Right ventricle myocardium superior (tissue), 1 donor: ENCODE measurements around the gene TMEM145. TPM values are rescaled to one million over a fixed set of nuclear protein-coding genes. Genes with fewer than 3 reads are reported as not detected.
"Not testable (repeated sequence)": the region's sequence is repeated elsewhere in the genome, so short reads cannot be mapped to it uniquely, and the experiment has no call there.

Experiments used
- ATAC-seq: fragments of 200-7000 bp; cut with Tn5 transposase; one replicate; pipeline ENCODE4 v1.9.1; 2020; ENCODE audit warnings: mild to moderate bottlenecking; ENCODE audit not compliant: poor library complexity
- DNase-seq: peaks from one replicate; pipeline ENCODE4 v3.0.0-alpha.2; 2020
- intact Hi-C: fragments of 100-400 bp; cut with DNase I; formaldehyde crosslinking; loops from one replicate; pipeline ENCODE4 v1.11.2; 2022
- long read RNA-seq: library from polyadenylated mRNA; unstranded; transcript quantifications from one replicate; pipeline ENCODE4 v2.0.0, GENCODE V29; 2021
- total RNA-seq: library from RNA; stranded (reverse); fragmentation: NEBNext Ultra II Directional; extraction: Animal tissue kit (Norgen Biotek cat#: 25700); gene quantifications from one replicate; pipeline ENCODE4 v1.2.1, GENCODE V29; 2021
- donor health status: DM: no; HTN: yes; CAD: no; lungs with severe emphysema.

TMEM145 gene
- total RNA-seq: 0.11 TPM
- long read RNA-seq: 0 reads

- intact Hi-C loops: no loop called here
- DNase-seq: no peak
- peak; percentile 87 for ATAC-seq
Measured at GRCh38 chr19:42313096-42313839, at the start of gene TMEM145. Gene TMEM145 (plus strand): TSS chr19:42313309. CDS start chr19:42313377, 68 bp downstream.

DNA sequence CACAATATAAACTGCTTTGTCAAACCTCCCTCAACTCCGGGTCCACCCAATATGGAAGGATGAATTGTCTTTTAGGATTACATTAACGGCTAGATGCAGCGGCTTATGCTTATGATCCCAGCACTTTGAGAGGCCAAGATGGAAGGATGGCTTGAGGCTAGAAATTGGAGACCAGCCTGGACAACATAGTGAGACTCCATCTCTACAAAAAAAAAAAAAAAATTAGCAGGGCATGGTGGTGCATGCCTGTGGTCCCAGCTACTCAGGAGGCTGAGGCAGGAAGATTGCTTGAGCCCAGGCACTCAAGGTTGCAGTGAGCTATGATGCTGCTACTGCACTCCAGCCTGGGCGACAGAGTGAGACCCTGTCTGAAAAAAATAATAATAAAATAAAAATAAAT lies 47.0 kb upstream of the TMEM145 start:
- intact Hi-C loops, DNase-seq, ATAC-seq: not testable (repeated sequence)

GRCh38 chr19:42266928-42267603 lies 46.0 kb upstream of the TMEM145 start:
- ATAC-seq, intact Hi-C loops, DNase-seq: not testable (repeated sequence)

GRCh38 chr19:42267644-42268141 lies 45.4 kb upstream of the TMEM145 start:
- DNase-seq: no peak
- intact Hi-C loops: no loop called here
- no peak for ATAC-seq

GRCh38 chr19:42268142-42268703 lies 44.9 kb upstream of the TMEM145 start:
- intact Hi-C loops: no loop called here
- peak; percentile 99 for DNase-seq
- ATAC-seq: peak; percentile 90

DNA sequence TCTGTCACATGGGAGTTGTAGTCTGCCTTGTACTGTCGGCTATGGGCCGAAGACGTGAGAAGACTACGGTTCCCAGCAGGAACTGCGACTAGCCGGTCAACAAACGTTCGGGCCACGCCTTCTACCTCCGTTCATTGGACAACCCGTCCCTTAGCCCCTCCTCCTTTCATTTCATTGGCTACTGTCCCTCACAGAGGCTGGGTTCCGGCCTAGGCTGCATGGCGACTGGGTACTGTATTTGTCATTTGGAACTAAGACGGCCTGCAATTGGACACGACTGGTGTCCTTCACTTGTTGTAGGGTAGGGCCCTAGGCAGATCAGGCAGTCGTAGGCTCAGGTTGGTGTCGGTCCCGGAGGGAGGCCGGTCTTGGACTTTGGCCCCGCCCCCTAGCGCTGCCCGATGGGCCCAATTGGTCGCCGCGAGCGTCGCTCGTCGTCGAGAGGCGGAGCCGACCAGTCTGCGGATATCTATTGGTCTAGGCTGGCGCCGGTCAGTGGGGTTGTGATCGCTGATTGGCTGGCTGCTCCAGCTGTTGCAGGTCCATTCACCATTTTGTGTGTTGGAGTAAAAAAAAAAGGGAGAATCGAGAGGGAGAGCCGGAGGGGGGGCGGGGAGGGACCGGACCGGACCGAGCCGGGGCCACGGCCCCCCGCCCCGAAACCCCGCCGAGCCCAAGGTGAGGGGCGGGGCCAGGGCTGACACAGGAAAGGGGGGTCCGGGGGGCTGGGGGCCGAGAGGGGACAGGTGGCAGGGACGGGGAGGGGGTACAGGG lies 44.2 kb upstream of the TMEM145 start, which contains the start of gene CIC:
TSS of gene CIC (plus strand) at position 549 of the 774 bp plus-strand sequence. CDS start 2,532 bp downstream, outside the sequence.
- ATAC-seq: peak; percentile 90
- intact Hi-C loops: no loop called here

DNA sequence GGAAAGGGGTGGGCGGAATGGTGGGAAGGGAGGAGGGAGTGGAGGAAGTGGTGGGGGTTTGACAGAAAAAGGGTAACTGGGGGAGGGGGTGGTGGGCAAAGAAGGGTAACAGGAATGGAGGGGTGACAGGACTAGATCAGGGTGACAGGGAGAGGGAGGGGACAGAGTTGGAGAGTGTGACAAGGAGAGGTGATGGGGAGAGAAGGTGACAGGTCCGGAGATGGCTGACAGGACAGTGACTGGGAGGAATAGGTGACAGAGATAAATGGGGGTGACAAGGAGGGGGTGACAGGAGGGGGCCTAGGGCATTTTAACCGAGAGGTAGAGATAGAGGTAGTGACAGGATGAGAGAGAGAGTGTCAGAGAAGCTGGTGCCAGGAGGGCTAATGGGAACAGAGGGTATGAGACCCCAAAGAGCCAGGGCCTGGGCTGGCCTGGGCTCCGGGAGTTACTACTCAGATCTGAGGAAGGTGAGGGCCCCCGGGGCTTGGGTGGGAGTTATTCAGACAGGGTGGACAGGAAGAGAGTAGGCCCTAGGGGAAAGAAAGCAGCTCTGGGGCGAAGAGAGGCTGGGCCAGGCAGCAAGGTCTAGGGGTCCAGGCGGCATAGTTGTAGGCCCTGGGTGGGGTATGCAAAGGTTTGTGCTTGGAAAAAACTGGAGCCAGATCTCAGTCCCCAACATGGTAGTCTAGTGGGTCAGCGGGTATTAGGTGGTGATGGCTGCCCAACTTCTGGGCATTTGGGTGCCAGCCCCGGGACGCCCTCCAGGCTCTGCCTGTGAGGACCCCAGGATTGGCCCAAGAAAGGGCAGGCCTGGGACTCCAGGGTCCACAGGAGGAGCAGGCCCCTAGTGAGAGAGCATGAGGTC lies 43.4 kb upstream of the TMEM145 start:
- intact Hi-C loops: no loop called here
- ATAC-seq: no peak

More for the DNA sequence above, 44.2 kb upstream of the TMEM145 start, which contains the start of gene CIC:
- peak; percentile 99 for DNase-seq

GRCh38 chr19:42270346-42271044 lies 42.6 kb upstream of the TMEM145 start:
- intact Hi-C loops: no loop called here
- ATAC-seq (no peak), DNase-seq (peak; percentile 68)

More for the DNA sequence above, 43.4 kb upstream of the TMEM145 start:
- DNase-seq: peak; percentile 55

GRCh38 chr19:42271045-42271419 lies 42.1 kb upstream of the TMEM145 start:
- intact Hi-C loops: no loop called here
- ATAC-seq (no peak), DNase-seq (no peak)

GRCh38 chr19:42271861-42272534 lies 41.1 kb upstream of the TMEM145 start:
- intact Hi-C loops: no loop called here
- ATAC-seq (no peak), DNase-seq (no peak)

GRCh38 chr19:42272535-42272897 lies 40.6 kb upstream of the TMEM145 start:
- DNase-seq (no peak), ATAC-seq (no peak)
- intact Hi-C loops: no loop called here

- ATAC-seq (no peak), DNase-seq (no peak)
- intact Hi-C loops: no loop called here
Measured at GRCh38 chr19:42272989-42273406, 40.1 kb upstream of the TMEM145 start.

DNA sequence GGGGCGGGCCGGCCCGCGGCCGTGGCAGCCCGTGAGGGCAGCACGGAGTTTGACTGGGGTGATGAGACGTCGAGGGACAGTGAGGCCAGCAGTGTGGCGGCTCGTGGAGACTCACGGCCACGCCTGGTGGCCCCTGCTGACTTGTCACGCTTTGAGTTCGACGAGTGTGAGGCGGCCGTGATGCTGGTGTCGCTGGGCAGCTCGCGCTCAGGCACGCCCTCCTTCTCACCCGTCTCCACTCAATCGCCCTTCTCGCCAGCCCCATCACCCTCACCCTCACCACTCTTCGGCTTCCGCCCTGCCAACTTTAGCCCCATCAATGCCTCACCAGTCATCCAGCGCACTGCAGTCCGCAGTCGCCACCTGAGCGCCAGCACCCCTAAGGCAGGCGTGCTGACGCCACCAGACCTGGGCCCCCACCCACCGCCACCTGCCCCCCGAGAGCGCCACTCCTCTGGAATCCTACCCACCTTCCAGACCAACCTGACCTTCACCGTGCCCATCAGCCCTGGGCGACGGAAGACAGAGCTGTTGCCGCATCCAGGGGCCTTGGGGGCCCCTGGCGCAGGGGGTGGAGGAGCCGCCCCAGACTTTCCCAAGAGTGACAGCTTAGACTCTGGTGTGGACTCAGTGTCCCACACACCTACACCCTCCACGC lies 39.6 kb upstream of the TMEM145 start:
- DNase-seq (no peak), ATAC-seq (no peak)
- intact Hi-C loops: no loop called here

DNA sequence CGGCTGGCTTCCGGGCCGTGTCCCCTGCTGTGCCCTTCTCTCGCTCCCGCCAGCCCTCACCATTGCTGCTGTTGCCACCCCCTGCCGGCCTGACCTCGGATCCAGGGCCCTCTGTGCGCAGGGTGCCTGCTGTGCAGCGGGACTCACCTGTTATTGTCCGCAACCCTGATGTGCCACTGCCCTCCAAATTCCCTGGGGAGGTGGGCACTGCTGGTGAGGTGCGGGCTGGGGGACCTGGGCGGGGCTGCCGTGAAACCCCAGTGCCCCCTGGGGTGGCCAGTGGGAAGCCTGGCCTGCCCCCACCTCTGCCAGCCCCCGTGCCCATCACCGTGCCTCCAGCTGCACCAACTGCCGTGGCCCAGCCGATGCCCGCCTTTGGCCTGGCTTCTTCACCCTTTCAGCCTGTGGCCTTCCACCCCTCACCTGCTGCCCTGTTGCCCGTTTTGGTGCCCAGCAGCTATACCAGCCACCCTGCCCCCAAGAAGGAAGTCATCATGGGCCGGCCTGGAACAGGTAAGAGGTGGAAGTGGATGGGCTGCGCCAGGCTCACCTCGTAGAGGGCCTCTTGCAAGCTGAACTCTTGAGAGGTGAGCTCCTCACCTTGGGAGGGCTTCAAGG lies 38.9 kb upstream of the TMEM145 start:
- DNase-seq (no peak), ATAC-seq (no peak)
- intact Hi-C loops: no loop called here

DNA sequence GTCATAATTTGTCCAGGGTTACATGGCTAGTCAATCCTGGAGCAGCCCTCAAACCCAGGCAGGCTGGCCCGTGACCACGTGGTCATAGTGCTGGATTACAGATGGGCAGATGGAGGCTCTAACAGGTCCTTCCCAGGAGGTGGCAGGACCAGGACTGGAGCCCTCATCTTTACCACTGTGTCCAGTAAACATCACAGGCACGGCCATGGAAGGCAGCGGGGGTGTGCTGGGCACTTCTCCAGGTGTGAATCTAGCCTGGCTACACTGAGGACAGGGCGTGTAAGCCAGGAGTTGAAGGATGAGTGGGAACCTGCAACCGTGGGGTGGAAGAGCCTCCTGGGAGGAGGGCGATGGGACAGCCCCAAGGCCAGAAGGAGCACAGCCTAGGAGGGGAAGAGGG lies 38.0 kb upstream of the TMEM145 start:
- ATAC-seq (no peak), DNase-seq (no peak)
- intact Hi-C loops: no loop called here

- DNase-seq (no peak), ATAC-seq (no peak)
- intact Hi-C loops: no loop called here
Measured at GRCh38 chr19:42275517-42275916, 37.6 kb upstream of the TMEM145 start.
